Measurements from ENCODE around the gene SLC35B2. TPM values are rescaled to one million over a fixed set of nuclear protein-coding genes. Genes with fewer than 3 reads are reported as not detected.
A peak's percentile ranks its signal among the peaks of the same experiment; 100 is the strongest.

Gene SLC35B2
- total and polyA plus RNA-seq, 9 of the 15 experiments (the other 6 are each of a cell fraction or from before 2014, with no cell fraction given) = 14.5 to 59.1 (median 47.1) TPM

DNA sequence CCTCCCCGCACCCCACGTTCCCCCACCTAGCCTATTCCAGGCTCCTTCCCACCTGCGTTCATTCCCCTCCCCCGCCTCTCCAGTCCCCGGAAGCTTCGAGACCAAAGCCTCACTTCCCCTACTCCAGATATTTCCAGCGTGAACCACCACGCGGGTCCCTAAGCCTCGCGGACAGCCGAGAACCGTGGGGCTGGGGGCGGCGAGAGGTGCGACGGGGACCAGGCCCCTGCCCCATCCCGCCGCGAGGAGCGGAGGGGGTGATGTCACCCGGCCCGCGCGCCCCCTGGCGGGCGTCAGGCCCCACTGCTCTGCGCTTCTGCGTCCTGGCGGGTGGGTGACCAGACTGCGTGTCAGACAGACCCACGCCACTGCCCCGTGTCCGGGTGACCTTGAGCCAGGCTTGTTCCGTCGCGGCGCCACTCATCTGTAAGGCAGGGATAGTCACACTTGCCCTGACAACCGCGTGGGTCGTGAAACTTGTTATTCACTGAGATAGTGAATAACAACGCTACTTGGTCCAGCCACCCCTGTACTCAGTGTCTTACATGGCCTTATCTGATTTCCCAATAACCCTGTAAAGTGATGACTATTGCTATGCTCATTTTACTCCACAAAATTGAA lies 19.4 kb downstream of the SLC35B2 start (continued):
- TF ChIP-seq, protein P1, sequence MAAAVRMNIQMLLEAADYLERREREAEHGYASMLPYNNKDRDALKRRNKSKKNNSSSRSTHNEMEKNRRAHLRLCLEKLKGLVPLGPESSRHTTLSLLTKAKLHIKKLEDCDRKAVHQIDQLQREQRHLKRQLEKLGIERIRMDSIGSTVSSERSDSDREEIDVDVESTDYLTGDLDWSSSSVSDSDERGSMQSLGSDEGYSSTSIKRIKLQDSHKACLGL (CRISPR knock-in tag; IDR thresholded peaks at IDR 0.05; ENCODE audit: borderline replicate concordance, poor library complexity, severe bottlenecking) = no peak
- TF ChIP-seq ELF1 (tag; IDR thresholded peaks at IDR 0.05) = peak; percentile 76
- no peak for TF ChIP-seq ZNF384 (IDR thresholded peaks at IDR 0.05; ENCODE audit: low read depth, low read length)
- peak; percentile 88 for TF ChIP-seq MYC (IDR thresholded peaks at IDR 0.05; ENCODE audit: low read depth, low read length)
- TF ChIP-seq MYC (CRISPR knock-in tag; IDR thresholded peaks at IDR 0.05; ENCODE audit: borderline replicate concordance, low read depth) = no peak
- TF ChIP-seq, protein P2, sequence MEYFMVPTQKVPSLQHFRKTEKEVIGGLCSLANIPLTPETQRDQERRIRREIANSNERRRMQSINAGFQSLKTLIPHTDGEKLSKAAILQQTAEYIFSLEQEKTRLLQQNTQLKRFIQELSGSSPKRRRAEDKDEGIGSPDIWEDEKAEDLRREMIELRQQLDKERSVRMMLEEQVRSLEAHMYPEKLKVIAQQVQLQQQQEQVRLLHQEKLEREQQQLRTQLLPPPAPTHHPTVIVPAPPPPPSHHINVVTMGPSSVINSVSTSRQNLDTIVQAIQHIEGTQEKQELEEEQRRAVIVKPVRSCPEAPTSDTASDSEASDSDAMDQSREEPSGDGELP (CRISPR knock-in tag; IDR thresholded peaks at IDR 0.05; ENCODE audit: borderline replicate concordance) = peak; percentile 77
- TF ChIP-seq ETV1 (tag; conservative IDR thresholded peaks at IDR 0.05; ENCODE audit: low read depth) = peak; percentile 68
- TF ChIP-seq, protein P3, sequence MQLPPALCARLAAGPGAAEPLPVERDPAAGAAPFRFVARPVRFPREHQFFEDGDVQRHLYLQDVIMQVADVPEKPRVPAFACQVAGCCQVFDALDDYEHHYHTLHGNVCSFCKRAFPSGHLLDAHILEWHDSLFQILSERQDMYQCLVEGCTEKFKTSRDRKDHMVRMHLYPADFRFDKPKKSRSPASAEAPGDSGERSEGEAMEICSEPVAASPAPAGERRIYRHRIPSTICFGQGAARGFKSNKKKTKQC (CRISPR knock-in tag; IDR thresholded peaks at IDR 0.05) = 0 out of 2 replicates have a peak, but pooled peaks have one; percentile 79
- peak; percentile 69; the same call in 1 of the 2 replicates for TF ChIP-seq ZNF263 (CRISPR knock-in tag; IDR thresholded peaks at IDR 0.05; ENCODE audit: borderline replicate concordance)
- TF ChIP-seq, protein P4, sequence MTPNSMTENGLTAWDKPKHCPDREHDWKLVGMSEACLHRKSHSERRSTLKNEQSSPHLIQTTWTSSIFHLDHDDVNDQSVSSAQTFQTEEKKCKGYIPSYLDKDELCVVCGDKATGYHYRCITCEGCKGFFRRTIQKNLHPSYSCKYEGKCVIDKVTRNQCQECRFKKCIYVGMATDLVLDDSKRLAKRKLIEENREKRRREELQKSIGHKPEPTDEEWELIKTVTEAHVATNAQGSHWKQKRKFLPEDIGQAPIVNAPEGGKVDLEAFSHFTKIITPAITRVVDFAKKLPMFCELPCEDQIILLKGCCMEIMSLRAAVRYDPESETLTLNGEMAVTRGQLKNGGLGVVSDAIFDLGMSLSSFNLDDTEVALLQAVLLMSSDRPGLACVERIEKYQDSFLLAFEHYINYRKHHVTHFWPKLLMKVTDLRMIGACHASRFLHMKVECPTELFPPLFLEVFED (CRISPR knock-in tag; conservative IDR thresholded peaks at IDR 0.05) = peak; percentile 11; the same call in 1 of the 2 replicates
- peak; percentile 71 for TF ChIP-seq SMARCA5 (IDR thresholded peaks at IDR 0.05)
- peak; percentile 81 for TF ChIP-seq KLF1 (tag; IDR thresholded peaks at IDR 0.05)
- TF ChIP-seq, protein P5, sequence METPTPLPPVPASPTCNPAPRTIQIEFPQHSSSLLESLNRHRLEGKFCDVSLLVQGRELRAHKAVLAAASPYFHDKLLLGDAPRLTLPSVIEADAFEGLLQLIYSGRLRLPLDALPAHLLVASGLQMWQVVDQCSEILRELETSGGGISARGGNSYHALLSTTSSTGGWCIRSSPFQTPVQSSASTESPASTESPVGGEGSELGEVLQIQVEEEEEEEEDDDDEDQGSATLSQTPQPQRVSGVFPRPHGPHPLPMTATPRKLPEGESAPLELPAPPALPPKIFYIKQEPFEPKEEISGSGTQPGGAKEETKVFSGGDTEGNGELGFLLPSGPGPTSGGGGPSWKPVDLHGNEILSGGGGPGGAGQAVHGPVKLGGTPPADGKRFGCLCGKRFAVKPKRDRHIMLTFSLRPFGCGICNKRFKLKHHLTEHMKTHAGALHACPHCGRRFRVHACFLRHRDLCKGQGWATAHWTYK (CRISPR knock-in tag; IDR thresholded peaks at IDR 0.05) = peak; percentile 73
- TF ChIP-seq, protein P6, sequence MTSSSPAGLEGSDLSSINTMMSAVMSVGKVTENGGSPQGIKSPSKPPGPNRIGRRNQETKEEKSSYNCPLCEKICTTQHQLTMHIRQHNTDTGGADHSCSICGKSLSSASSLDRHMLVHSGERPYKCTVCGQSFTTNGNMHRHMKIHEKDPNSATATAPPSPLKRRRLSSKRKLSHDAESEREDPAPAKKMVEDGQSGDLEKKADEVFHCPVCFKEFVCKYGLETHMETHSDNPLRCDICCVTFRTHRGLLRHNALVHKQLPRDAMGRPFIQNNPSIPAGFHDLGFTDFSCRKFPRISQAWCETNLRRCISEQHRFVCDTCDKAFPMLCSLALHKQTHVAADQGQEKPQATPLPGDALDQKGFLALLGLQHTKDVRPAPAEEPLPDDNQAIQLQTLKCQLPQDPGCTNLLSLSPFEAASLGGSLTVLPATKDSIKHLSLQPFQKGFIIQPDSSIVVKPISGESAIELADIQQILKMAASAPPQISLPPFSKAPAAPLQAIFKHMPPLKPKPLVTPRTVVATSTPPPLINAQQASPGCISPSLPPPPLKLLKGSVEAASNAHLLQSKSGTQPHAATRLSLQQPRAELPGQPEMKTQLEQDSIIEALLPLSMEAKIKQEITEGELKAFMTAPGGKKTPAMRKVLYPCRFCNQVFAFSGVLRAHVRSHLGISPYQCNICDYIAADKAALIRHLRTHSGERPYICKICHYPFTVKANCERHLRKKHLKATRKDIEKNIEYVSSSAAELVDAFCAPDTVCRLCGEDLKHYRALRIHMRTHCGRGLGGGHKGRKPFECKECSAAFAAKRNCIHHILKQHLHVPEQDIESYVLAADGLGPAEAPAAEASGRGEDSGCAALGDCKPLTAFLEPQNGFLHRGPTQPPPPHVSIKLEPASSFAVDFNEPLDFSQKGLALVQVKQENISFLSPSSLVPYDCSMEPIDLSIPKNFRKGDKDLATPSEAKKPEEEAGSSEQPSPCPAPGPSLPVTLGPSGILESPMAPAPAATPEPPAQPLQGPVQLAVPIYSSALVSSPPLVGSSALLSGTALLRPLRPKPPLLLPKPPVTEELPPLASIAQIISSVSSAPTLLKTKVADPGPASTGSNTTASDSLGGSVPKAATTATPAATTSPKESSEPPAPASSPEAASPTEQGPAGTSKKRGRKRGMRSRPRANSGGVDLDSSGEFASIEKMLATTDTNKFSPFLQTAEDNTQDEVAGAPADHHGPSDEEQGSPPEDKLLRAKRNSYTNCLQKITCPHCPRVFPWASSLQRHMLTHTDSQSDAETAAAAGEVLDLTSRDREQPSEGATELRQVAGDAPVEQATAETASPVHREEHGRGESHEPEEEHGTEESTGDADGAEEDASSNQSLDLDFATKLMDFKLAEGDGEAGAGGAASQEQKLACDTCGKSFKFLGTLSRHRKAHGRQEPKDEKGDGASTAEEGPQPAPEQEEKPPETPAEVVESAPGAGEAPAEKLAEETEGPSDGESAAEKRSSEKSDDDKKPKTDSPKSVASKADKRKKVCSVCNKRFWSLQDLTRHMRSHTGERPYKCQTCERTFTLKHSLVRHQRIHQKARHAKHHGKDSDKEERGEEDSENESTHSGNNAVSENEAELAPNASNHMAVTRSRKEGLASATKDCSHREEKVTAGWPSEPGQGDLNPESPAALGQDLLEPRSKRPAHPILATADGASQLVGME (CRISPR knock-in tag; IDR thresholded peaks at IDR 0.05) = peak; percentile 87; the same call in 1 of the 2 replicates
- TF ChIP-seq FOXA3 (CRISPR knock-in tag; conservative IDR thresholded peaks at IDR 0.05 in 1 of 2, IDR thresholded peaks at IDR 0.05 in 1 of 2) = no peak
- peak; percentile 61; the same call in 1 of the 2 replicates for TF ChIP-seq KLF13 (tag; IDR thresholded peaks at IDR 0.05; ENCODE audit: borderline replicate concordance, low read depth)

All from K562 (cell line).